Progenitor cell of endocrine pancreas (in vitro differentiated cells): ENCODE results near the gene TBC1D17. TPM values are rescaled to one million over a fixed set of nuclear protein-coding genes. Genes with fewer than 3 reads are reported as not detected.
A peak's percentile ranks its signal among the peaks of the same experiment; 100 is the strongest.

Source experiments
- DNase-seq: peaks from one replicate; pipeline ENCODE4 v3.0.0; 2021; ENCODE audit warnings: low spot score; ENCODE audit not compliant: unreplicated experiment
- H3K27ac Mint-ChIP-seq: 2 replicates; pipeline ENCODE4 v1.8.0; 2021; ENCODE audit warnings: mild to moderate bottlenecking, moderate library complexity, mixed read lengths
- H3K27me3 Mint-ChIP-seq: 2 replicates; pipeline ENCODE4 v1.8.0; 2021; ENCODE audit warnings: mixed read lengths
- H3K36me3 Mint-ChIP-seq: 2 replicates; pipeline ENCODE4 v1.8.0; 2022; ENCODE audit warnings: mixed read lengths; ENCODE audit not compliant: insufficient read depth
- H3K4me1 Mint-ChIP-seq: 2 replicates; pipeline ENCODE4 v1.8.0; 2021; ENCODE audit warnings: low read depth, mixed read lengths
- H3K4me3 Mint-ChIP-seq: 2 replicates; pipeline ENCODE4 v1.8.0; 2021; ENCODE audit warnings: low read depth, mild to moderate bottlenecking, moderate library complexity, mixed read lengths
- H3K9me3 Mint-ChIP-seq: 2 replicates; pipeline ENCODE4 v1.8.0; 2021; ENCODE audit warnings: low read depth, mixed read lengths
- long read RNA-seq: library from polyadenylated mRNA; unstranded; transcript quantifications from one replicate; pipeline ENCODE4 v2.0.0, GENCODE V29; 2020
- total RNA-seq: library from RNA; stranded (reverse); gene quantifications from 2 replicates; pipeline ENCODE4 v1.2.1, GENCODE V29; 2021
- TF ChIP-seq, protein P1 (sequence below): fragments of 200-600 bp; sonication (generic); IDR thresholded peaks from one replicate; pipeline ENCODE4 v1.5.0; 2021; ENCODE audit warnings: antibody characterized with exemption, mild to moderate bottlenecking; ENCODE audit not compliant: unreplicated experiment

Gene TBC1D17
- total RNA-seq, result 44.6 and 45.4 TPM in 2 replicates
- long read RNA-seq, partial matches to known transcripts, result 0 of 1 reads
- long read RNA-seq, other reads (novel, unspliced or antisense), result 0 of 1 reads

DNA sequence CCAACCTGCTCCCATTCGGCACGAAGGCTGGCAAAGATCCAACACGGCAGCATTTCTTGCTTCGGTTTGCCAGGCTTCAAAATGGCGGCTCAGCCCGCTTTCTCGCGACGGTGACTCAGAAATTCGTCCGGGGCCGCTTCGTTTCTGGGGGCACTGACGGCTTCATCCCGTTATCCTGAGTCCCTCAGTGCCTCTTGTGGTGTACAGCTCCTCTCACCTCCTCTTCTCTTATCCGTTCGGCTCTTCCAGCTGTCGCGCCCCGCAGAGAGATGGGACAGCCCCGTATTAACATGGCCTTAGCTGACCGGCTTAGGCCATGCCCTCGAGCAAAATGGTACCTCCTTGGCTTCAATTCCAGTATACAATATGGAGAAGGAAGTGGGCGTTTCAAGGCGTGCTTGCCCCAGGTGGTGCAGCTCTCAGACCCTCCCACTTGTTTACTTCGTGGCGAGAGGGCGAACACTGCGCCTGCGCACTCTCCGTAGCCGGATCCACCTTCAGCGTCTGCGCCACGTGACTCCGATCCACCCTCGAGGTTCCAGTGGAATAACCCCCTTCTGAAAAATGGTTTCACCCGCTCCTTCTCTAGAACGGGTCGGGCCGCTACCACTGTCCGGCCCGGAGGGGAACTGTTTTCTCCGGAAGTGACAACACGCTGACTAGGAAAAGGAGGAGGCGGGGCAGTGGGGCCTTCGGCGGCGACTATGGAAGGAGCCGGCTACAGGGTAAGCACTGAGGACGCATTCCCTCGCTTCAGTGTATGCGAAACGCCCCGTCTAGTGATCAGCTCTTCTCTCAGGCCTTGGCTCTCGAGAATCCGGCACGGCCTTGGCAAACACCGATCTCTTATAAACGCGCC, at the start of gene TBC1D17, which contains the start of gene AKT1S1:
TSS of gene TBC1D17 (plus strand) at position 683 of the 859 bp plus-strand sequence. CDS start at position 705, 22 bp downstream.
TSS of gene AKT1S1 (minus strand) at position 336 of the 859 bp plus-strand sequence. CDS start 4,060 bp downstream, outside the sequence.
- Mint-ChIP-seq H3K9me3 (no peaks in the 10 kb centered on the region), H3K4me1 (peaks cover 12% of the 10 kb centered on the region), H3K36me3 (peaks cover 12% of the 10 kb centered on the region), H3K27me3 (no peaks in the 10 kb centered on the region), H3K4me3 (no peak within 1 kb of the TSS), H3K27ac (no peak within 1 kb of the TSS)
- DNase-seq, result peak; percentile 97
- TF ChIP-seq, protein P1, sequence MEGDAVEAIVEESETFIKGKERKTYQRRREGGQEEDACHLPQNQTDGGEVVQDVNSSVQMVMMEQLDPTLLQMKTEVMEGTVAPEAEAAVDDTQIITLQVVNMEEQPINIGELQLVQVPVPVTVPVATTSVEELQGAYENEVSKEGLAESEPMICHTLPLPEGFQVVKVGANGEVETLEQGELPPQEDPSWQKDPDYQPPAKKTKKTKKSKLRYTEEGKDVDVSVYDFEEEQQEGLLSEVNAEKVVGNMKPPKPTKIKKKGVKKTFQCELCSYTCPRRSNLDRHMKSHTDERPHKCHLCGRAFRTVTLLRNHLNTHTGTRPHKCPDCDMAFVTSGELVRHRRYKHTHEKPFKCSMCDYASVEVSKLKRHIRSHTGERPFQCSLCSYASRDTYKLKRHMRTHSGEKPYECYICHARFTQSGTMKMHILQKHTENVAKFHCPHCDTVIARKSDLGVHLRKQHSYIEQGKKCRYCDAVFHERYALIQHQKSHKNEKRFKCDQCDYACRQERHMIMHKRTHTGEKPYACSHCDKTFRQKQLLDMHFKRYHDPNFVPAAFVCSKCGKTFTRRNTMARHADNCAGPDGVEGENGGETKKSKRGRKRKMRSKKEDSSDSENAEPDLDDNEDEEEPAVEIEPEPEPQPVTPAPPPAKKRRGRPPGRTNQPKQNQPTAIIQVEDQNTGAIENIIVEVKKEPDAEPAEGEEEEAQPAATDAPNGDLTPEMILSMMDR, result no peak

DNA sequence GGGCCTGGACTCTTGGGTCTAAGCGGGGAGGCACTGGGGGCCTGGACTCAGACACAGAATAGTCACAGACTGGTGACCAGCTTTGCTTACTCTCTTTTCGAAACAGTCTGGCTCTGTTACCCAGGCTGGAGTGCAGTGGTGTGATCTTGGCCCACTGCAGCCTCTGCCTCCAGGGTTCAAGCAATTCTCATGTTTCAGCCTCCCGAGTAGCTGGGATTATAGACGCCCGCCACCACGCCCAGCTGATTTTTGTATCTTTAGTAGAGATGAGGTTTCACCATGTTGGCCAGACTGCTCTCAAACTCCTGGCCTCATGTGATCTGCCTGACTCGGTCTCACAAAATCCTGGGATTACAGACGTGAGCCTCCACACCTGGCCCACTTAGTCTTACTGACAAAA, 48.3 kb upstream of the TBC1D17 start:
- Mint-ChIP-seq H3K4me1 (no peaks in the 10 kb centered on the region), H3K36me3 (peaks cover 6% of the 10 kb centered on the region), H3K4me3 (no peak overlapping the region), H3K9me3 (no peaks in the 10 kb centered on the region), H3K27ac (no peak overlapping the region), H3K27me3 (no peaks in the 10 kb centered on the region)
- DNase-seq, result no peak
- TF ChIP-seq, protein P1, result no peak

DNA sequence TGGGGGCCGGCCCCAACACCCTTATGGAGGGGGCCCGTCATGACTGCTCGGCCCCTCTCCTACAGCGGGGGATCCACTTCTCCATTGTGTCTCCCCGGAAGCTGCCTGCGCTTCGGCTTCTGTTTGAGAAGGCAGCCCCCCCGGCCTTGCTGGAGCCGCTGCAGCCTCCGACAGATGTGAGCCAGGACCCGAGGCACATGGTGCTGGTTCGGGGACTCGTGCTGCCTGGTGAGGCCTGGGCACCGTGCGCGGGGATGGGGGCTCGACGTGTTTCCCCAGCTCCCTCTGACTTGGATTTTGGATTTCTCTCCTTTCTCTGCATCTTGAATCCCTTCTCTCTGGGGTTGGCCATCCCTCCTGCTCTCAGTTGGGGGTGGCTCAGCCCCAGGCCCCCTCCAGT, 47.8 kb upstream of the TBC1D17 start:
- Mint-ChIP-seq H3K9me3 (no peaks in the 10 kb centered on the region), H3K27ac (no peak overlapping the region), H3K27me3 (no peaks in the 10 kb centered on the region), H3K4me1 (no peaks in the 10 kb centered on the region), H3K4me3 (no peak overlapping the region), H3K36me3 (peaks cover 8% of the 10 kb centered on the region)
- no peak for DNase-seq
- TF ChIP-seq, protein P1, result no peak

DNA sequence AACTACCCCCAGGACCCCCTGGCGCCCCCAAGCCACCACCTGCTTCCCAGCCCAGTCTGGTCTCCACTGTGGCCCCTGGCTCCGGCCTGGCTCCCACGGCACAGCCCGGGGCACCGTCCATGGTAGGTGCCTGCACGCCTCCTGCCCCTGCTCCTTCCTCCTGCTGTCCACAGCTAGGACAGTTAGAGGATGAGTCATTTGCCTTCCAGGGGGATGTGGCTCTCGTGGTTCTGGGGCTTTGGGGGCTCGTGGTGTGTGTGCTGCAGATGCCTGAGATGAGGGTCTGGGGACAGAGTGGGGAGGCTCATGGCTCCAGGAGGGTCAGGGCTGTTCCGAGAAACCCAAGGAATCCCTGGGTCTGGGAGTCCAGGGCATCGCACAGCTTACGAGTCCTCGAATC, 46.7 kb upstream of the TBC1D17 start:
- DNase-seq, result no peak
- TF ChIP-seq, protein P1, result no peak
- Mint-ChIP-seq H3K36me3 (peaks cover 10% of the 10 kb centered on the region), H3K9me3 (no peaks in the 10 kb centered on the region), H3K4me3 (no peak overlapping the region), H3K4me1 (no peaks in the 10 kb centered on the region), H3K27me3 (no peaks in the 10 kb centered on the region), H3K27ac (no peak overlapping the region)

DNA sequence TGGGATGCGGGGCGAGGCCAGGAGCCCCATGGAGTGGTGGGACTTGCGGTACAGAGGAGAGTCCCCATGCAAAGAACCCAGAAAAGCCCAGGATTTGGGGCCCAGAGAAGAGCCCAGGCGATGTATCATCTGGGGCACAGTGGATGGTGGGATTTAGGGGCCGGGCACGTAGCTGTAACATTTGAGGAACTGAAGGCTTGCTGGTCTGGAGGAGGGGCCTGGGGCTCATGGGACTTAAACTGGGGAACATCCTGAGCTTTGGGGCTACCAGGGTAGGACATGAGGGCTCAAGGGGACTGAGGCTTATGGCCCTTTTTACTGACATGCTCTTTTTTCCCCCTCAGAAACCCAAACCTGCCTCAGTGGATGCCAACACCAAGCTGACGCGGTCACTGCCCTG, 45.9 kb upstream of the TBC1D17 start:
- no peak overlapping the region for H3K4me3 Mint-ChIP-seq
- no peaks in the 10 kb centered on the region for H3K4me1 Mint-ChIP-seq
- no peaks in the 10 kb centered on the region for H3K9me3 Mint-ChIP-seq
- no peak overlapping the region for H3K27ac Mint-ChIP-seq
- DNase-seq, result no peak
- no peaks in the 10 kb centered on the region for H3K27me3 Mint-ChIP-seq
- H3K36me3 Mint-ChIP-seq, result peaks cover 10% of the 10 kb centered on the region
- TF ChIP-seq, protein P1, result no peak
